DOHH2 (cell line): ENCODE data around the gene CNOT4.

Experiments
- H3F3A ChIP-seq: fragments of 200-600 bp; sonication (generic), shearing (Covaris generic); 2 replicates; pipeline ENCODE4 v1.6.0; 2016; ENCODE audit warnings: antibody characterized with exemption, mild to moderate bottlenecking; ENCODE audit not compliant: control insufficient read depth, insufficient read depth
- H3K27ac ChIP-seq: fragments of 200-600 bp; sonication (generic); 2 replicates; pipeline ENCODE4 v1.5.1; 2014; ENCODE audit warnings: low read depth, mild to moderate bottlenecking, low read length, moderate library complexity
- H3K27me3 ChIP-seq: fragments of 200-600 bp; sonication (generic); 2 replicates; pipeline ENCODE4 v1.6.1; 2014; ENCODE audit warnings: mild to moderate bottlenecking, low read length, mixed read lengths; ENCODE audit not compliant: control insufficient read depth
- H3K36me3 ChIP-seq: fragments of 200-600 bp; sonication (generic); 2 replicates; pipeline ENCODE4 v1.6.1; 2014; ENCODE audit warnings: mild to moderate bottlenecking, low read length, moderate library complexity, mixed read lengths; ENCODE audit not compliant: control insufficient read depth
- H3K4me1 ChIP-seq: fragments of 200-600 bp; sonication (generic); 2 replicates; pipeline ENCODE4 v1.6.1; 2014; ENCODE audit warnings: mild to moderate bottlenecking, low read length, mixed read lengths; ENCODE audit not compliant: control insufficient read depth
- H3K4me2 ChIP-seq: fragments of 200-600 bp; sonication (generic); 2 replicates; pipeline ENCODE4 v1.6.0; 2014; ENCODE audit warnings: mild to moderate bottlenecking, low read length, moderate library complexity
- H3K4me3 ChIP-seq: fragments of 200-600 bp; sonication (generic); 2 replicates; pipeline ENCODE4 v1.5.1; 2014; ENCODE audit warnings: mild to moderate bottlenecking, low read length, mixed read lengths
- H3K79me2 ChIP-seq: fragments of 200-600 bp; sonication (generic); 2 replicates; pipeline ENCODE4 v1.6.1; 2014; ENCODE audit warnings: mild to moderate bottlenecking, low read length, mixed read lengths; ENCODE audit not compliant: control insufficient read depth
- H3K9me2 ChIP-seq: fragments of 200-600 bp; sonication (generic); replicated peaks from 2 replicates; pipeline ENCODE4 v1.6.1; 2014; ENCODE audit warnings: mild to moderate bottlenecking, low read length, mixed read lengths; ENCODE audit not compliant: control insufficient read depth
- H3K9me3 ChIP-seq: fragments of 200-600 bp; sonication (generic); 2 replicates; pipeline ENCODE4 v1.6.1; 2014; ENCODE audit warnings: antibody characterized with exemption, low read length, mixed read lengths; ENCODE audit not compliant: control insufficient read depth, insufficient read depth
- H4K20me1 ChIP-seq: fragments of 200-600 bp; sonication (generic); 2 replicates; pipeline ENCODE4 v1.6.0; 2014; ENCODE audit warnings: low read depth, mild to moderate bottlenecking, antibody characterized with exemption, low read length, moderate library complexity; ENCODE audit not compliant: control insufficient read depth, insufficient read depth
- EZH2phosphoT487 ChIP-seq: fragments of 200-600 bp; sonication (generic); IDR thresholded peaks from 2 replicates; pipeline ENCODE4 v1.6.1; 2017; ENCODE audit warnings: borderline replicate concordance, mild to moderate bottlenecking, antibody characterized with exemption, low read length, moderate library complexity, mixed read lengths
- TF ChIP-seq, protein P1 (sequence below): fragments of 200-600 bp; sonication (generic); IDR thresholded peaks from one replicate; pipeline ENCODE4 v1.5.1; 2014; ENCODE audit warnings: antibody characterized with exemption, mild to moderate bottlenecking, low read depth, low read length; ENCODE audit not compliant: poor library complexity, severe bottlenecking

The CNOT4 gene

DNA sequence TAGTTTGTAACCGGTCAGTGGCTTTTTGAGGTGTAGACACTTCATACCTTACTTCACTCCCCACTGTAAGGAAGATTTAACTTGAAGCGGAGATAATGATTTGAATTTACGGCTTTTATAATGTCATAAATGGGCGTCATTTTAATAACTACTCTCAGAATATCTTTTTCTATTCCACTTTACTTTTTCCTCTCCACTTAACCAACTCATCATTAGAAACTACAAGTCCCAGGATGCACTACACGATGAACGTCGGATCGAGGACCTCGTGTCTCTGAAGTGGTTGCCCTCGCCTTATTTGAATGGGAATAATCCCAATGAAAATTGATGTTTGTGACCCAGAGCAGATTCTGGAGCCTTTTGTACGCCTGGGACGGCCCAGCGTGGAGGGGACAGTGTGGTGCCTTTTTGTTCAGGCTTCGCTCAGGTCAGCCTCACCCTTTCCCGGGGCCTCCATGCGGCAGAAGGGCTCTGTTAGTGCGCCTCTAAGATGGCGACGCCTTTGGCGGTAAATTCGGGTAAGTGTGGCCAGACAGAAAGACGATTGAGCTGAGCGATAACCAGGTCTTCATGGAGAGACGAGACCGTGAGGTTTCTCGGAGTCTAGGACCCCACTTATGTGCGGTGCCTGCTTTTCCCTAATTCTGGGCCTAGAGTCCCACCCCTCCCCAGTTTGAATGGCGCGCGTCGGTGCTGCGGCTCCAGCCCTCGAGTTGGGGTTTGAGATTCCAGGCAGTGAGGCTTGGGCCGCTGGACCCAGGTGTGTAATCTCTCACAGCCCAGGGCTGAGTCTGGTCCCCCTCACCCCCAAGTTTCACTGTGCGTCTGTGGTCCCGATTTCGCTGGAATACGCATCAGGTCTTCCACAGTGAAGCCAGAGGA is 47.8 kb upstream of the CNOT4 start, which contains the start of gene NUP205:
Gene NUP205, plus strand, starts transcription at position 463 of the 882 bp plus-strand sequence. Its CDS starts 28 bp downstream, at position 491.
- Histone ChIP-seq H3K79me2 (peaks cover 50% of the 10 kb centered on the region), H4K20me1 (peaks cover 22% of the 10 kb centered on the region), H3K4me2 (peak within 1 kb of the TSS; percentile 62), H3K4me3 (peak within 1 kb of the TSS; percentile 84), H3K36me3 (peaks cover 28% of the 10 kb centered on the region), H3K27me3 (no peaks in the 10 kb centered on the region), H3K4me1 (peaks cover 37% of the 10 kb centered on the region), H3K9me3 (no peaks in the 10 kb centered on the region), H3F3A (peaks cover 6% of the 10 kb centered on the region; the same call in 1 of the 2 replicates), H3K9me2 (no peaks in the 10 kb centered on the region), H3K27ac (peak within 1 kb of the TSS; percentile 82)
- TF ChIP-seq, protein P1, sequence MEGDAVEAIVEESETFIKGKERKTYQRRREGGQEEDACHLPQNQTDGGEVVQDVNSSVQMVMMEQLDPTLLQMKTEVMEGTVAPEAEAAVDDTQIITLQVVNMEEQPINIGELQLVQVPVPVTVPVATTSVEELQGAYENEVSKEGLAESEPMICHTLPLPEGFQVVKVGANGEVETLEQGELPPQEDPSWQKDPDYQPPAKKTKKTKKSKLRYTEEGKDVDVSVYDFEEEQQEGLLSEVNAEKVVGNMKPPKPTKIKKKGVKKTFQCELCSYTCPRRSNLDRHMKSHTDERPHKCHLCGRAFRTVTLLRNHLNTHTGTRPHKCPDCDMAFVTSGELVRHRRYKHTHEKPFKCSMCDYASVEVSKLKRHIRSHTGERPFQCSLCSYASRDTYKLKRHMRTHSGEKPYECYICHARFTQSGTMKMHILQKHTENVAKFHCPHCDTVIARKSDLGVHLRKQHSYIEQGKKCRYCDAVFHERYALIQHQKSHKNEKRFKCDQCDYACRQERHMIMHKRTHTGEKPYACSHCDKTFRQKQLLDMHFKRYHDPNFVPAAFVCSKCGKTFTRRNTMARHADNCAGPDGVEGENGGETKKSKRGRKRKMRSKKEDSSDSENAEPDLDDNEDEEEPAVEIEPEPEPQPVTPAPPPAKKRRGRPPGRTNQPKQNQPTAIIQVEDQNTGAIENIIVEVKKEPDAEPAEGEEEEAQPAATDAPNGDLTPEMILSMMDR = no peak
- no peak for TF ChIP-seq EZH2phosphoT487

DNA sequence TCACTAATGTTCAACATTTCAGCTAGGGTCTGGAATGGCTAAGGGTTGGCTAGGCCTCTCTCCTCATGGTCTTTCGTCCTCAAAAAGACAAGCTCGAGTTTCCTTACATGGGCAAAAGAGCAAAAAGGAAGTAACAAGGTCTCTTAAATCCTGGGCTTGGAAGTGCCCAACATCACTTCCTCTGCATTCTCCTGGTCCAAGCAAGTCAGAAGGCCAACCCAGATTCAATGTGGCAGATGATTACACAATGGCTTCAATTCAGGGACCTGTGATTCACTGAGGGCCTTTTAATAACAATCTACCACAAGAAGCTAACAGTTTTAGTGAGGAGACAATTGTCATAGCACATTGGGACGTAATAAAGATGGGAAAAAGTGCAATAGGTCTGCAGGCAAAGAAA is 43.4 kb upstream of the CNOT4 start:
- Histone ChIP-seq H3K79me2 (peaks cover 6% of the 10 kb centered on the region), H3K36me3 (peaks cover 5% of the 10 kb centered on the region), H3K9me3 (no peaks in the 10 kb centered on the region), H3K27ac (no peak overlapping the region), H4K20me1 (no peaks in the 10 kb centered on the region), H3K4me3 (no peak overlapping the region), H3K4me2 (no peak overlapping the region), H3F3A (peaks cover 6% of the 10 kb centered on the region; the same call in 1 of the 2 replicates), H3K4me1 (peaks cover 16% of the 10 kb centered on the region), H3K9me2 (no peaks in the 10 kb centered on the region), H3K27me3 (peaks cover 3% of the 10 kb centered on the region; the same call in 1 of the 2 replicates)
- TF ChIP-seq, protein P1 = no peak
- TF ChIP-seq EZH2phosphoT487 = no peak

DNA sequence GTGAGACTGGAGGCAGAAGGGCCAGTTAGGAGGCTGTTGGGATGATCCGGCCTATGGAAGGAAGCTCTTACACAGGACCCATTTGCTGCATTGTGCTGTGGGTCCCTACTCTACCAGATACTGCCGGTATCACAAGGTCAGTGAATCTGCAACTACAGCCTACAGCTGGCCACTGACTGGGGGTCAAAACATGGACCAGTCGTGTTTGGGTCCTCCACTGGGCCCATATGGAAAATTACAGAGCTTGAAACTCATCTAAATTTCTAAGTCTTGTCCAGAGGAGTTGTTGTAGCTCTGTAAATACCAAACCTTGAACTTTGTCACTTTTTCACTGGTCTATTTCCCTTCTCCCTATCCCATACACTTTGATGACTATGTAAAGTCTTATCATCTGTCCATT is 42.2 kb upstream of the CNOT4 start:
- H3K27ac ChIP-seq = no peak overlapping the region
- peaks cover 13% of the 10 kb centered on the region for H3K4me1 ChIP-seq
- no peaks in the 10 kb centered on the region for H3K9me2 ChIP-seq
- H3K36me3 ChIP-seq = no peaks in the 10 kb centered on the region
- H3F3A ChIP-seq = 0 out of 2 replicates have a peak, but pooled peaks cover 2% of the 10 kb centered on the region
- H3K27me3 ChIP-seq = peaks cover 11% of the 10 kb centered on the region
- TF ChIP-seq, protein P1 = no peak
- no peak for TF ChIP-seq EZH2phosphoT487
- no peaks in the 10 kb centered on the region for H4K20me1 ChIP-seq
- H3K4me3 ChIP-seq = no peak overlapping the region
- H3K4me2 ChIP-seq = no peak overlapping the region
- no peaks in the 10 kb centered on the region for H3K79me2 ChIP-seq
- H3K9me3 ChIP-seq = no peaks in the 10 kb centered on the region
